Fibroblast of skin of right biceps (primary cell): Measurements from ENCODE around the gene VCAN.

Experiments
- DNase-seq: peaks from one replicate; pipeline ENCODE4 v3.0.0-alpha.2; 2013

VCAN gene

DNA sequence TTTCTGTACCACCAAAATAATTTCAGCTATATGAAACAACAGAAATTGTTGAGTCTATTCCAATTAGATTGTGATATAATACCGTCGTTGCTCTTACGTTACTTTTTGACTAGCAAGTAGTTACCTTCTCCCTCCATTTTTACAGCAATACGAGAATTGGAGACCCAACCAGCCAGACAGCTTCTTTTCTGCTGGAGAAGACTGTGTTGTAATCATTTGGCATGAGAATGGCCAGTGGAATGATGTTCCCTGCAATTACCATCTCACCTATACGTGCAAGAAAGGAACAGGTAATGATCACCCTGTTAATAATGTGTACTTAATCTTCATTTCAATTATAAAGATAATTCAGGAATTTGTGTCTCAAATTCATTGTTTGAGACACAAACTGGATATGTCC is 100.7 kb downstream of the VCAN start:
- no peak for DNase-seq

DNA sequence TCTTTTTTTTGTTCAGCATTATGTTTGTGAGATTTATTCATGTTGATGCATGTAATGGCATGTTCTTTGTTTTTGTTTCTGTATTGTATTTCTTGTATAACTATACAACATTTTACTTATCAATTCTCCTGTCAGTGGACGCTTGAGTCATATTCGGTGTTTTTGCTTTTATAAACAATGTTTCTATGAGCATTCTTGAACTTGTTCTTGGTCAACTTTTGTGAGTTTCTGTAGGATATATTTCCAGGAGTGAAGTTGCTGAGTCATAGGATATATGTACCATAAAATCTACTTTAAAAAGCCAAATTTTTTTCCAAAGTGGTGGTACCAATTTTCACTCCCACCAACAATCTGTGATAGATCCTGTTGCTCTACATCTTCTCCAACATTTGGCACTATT is 104.8 kb downstream of the VCAN start:
- no peak for DNase-seq

DNA sequence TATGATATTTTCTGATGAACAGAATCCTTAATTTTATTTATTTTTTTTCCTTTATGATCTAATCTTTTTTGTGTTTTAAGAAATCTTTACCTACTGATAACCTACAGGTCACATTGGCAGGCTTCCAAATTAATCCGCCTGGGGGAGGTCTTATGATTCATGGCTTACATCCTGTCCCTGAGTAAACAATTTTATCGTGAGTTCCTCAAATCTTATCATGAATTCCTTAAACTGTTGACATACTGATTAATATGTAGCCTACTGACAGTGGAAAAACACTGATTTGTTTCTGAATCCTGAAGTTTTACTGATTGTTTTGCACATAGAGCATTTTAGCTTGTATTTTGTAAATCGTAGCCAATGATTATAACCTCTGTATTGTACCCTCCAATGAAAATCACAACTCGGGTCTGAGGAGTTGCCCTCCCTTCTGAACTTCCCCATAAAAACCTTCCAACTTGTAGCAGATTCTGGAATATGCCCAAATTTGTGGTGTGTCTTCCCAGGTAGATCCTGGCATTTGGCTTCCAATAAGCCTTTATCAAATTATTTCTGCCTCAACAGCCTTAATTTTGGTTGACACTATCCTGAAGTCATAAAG is 105.6 kb downstream of the VCAN start:
- DNase-seq = peak; percentile 56

DNA sequence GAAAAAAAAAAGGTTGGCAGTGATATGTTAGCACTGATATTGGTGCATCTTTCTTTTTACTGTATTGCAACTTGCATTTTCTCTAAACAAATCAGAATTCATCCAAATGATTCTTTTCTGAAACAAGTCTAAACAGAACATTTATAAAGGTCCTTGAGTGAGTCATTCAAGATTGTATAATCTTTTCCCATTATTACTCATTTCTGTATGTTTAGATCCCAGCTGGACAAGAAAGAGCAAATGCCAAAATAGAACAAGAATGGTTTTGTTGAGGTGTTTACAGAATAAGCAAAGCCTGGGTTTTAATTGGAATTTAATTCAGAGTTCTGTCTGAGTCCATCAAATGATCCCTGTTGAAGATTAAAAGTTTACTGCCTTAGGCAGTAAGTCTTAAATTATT is 112.3 kb downstream of the VCAN start:
- DNase-seq = peak; percentile 35

DNA sequence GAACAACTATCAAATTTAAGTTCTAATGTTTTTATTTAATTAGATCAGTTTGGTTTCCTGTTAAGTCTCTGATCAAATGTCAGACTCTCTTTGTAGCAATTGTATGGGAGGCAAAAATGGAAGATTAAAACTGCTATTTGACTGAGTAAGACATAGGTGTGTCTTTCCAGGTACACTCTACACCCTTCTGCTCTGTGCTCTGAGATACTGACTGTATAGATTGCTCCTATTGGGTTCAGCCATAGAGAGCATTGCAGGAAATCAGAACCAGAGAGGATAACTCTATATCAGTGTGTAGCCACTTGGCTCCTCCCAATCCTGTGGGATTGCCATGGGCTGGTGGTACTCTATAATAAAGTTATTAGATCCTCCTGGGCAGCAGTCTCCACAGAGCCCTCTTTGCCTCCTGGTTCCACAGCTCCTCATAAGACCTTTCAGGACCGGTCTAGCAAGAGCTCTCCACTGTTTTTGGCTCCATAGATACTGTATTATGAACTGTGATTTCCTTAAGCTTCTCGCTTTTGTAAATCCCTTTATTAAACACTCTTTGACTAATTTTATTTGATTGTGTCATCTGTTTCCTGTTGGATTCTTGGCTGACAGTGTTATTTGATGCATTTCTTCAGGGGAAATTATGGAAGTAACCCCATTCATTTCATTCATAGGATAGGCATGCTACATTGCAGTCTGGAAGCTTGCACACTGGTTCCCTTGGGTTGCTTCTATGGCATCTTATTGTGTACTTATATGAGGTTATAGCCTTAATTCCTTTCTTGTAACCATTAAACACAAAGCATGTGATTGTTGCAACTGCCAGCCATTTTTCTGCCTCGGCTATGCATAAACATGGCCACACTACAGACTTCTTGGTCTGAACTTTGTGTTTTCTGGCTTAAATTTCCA is 115.6 kb downstream of the VCAN start:
- DNase-seq = peak; percentile 53

DNA sequence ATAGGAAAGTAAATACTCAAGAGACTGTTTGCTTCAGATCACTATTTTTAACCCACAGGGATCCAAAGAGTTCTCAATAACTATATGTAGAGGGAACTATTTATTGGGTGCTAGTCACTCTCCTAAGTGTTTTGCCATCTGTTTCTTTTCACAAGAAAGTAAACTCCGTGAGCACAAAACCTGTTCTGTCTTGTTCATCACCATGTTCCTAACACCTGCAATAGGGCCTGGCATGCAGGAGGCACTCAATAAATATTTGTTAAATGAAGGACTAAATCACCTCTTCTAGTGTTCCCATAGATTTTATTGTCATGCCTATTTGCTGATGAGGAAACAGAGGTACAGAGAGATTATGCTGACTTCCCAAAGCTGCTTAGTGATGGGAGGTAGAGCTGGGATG is 118.2 kb downstream of the VCAN start:
- no peak for DNase-seq

DNA sequence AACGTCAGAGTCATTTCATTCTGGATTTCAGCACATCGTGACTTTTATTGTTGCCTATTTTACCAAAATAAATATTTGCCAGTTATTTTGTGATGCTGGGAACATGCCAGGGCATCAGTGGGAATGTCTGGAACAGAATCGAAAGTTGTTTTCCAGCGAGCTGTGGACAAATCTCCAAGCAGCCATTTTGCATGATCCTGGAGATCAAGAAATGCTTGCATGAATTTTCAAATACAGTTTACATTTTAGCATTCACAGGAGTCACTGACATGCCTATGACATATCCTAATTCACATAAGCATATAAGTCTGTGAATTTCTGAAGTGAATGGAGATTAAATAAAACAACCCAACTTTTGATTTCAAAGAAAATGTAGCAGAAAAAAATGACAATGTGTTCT is 119.4 kb downstream of the VCAN start:
- DNase-seq = no peak

DNA sequence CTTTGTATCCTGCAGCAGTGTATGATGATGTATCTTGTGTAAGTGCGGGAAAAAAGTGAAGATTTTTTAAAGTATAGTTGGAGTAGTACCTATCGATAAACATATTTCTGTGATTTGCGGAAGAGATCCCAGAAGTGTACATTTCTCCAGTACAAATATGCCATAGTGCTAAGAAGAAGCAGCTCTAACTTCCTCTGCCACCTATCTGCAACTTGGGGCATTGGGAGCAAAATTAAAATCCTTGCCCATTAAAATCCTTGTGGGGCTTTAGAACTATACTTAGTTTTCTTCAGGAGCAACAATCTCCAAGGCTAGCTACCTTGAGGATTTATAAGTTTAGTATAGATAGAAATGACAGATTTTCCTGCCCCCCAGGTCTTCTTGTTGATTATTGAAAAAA is 123.7 kb downstream of the VCAN start:
- no peak for DNase-seq

DNA sequence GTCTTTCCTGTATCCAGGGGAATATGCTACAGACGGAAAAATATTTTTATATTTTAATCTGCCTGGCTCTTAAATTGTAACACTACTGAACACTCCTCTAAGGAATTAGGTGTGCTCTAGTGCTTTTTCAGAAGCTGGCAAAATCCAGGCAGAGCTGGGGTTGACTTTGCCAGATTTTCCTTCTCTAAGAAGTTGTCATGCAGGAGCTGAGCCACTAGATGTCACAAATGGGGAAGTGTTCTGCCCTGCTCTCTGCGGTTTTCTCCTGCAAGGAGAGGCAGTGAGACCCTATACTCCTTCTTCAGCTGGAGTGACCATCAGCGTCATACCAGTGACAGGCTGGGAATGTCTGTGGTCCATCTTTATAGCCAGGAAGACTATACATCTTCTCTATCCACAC is 136.6 kb downstream of the VCAN start:
- peak; percentile 41 for DNase-seq

DNA sequence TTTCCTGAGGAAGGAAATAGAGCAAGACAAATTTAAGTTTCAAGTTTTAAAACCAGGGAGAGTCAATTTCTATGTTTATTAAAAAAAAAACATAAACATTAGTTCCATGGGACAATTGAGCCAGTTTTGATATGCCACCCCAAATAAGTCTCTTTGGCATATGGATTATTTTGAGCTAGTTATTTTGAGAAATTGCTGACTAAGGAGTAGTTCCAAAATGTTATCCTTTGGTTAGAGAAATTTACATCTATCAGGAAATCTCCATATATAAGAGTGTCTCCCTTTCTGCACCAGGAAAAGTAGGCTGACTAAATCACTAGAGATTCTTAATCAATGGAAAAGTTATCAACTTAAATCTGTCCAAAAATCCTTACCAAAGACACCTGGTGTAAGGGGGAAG is 143.3 kb downstream of the VCAN start:
- DNase-seq = no peak

DNA sequence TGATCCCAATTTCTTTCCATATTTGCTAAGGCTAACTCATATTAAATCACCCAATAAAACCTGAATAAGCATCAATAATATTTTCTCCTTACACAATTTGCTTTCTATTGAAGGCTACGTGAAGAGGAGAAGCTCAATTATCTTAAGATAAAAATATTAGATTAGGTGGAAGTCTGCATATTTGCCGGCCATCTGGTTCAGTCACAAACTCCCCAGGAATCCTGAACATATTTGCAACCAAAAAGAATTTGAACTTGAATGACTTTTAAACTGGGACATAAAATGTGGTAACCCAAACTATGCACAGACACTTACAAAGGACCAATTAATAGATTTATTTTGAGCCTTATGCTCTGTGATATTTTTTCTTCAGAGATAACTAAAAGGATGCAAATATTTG is 156.8 kb downstream of the VCAN start:
- DNase-seq = peak; percentile 3
